Adipose tissue (tissue), 3 donors: Measurements from ENCODE around the gene MOB3B. TPM values are rescaled to one million over a fixed set of nuclear protein-coding genes. Genes with fewer than 3 reads are reported as not detected.

ENCODE experiments used
- H3K27ac ChIP-seq: one replicate; pipeline ENCODE4 v1.5.1; 2013; ENCODE audit warnings: low read depth, low read length
- WGBS, 3 donors: extraction: QIAGEN DNeasy Blood & Tissue Kit; methylation state at CpG; one replicate each; pipeline ENCODE4 v1.1.7; 2013; 5-methylcytosine and 5-hydroxymethylcytosine counted together
- polyA plus RNA-seq, 3 donors: library from polyadenylated mRNA; stranded (reverse); fragments of 200-250 nt; gene quantifications; one replicate each; pipeline ENCODE4 v1.2.3, GENCODE V29; 2013
- donor health status: healthy with polysubstance abuse.
- donor health status: Bipolar disorder and iron deficiency.
- donor health status: healthy.

MOB3B gene
- polyA plus RNA-seq, 3 donors: 1.7 to 3.5 (median 3.3) TPM

- WGBS, 3 donors: 17 to 75% (median 39%) methylated on average over 1 of the region's 1 CpG
- H3K27ac ChIP-seq: no peak overlapping the region
These were observed 38.5 kb downstream of the MOB3B start for GRCh38 chr9:27491154-27491553.

GRCh38 chr9:27489087-27489876 is 40.3 kb downstream of the MOB3B start:
- WGBS, 3 donors: 84 to 91% (median 91%) methylated on average over 5 of the region's 5 CpGs
- no peak overlapping the region for H3K27ac ChIP-seq

- H3K27ac ChIP-seq: no peak overlapping the region
- WGBS, 3 donors: 96 to 100% (median 98%) methylated on average over 1 of the region's 1 CpG
These were observed 41.7 kb downstream of the MOB3B start for GRCh38 chr9:27487927-27488326.

- 44 to 79% (median 58%) methylated on average over 5 of the region's 5 CpGs for WGBS, 3 donors
- H3K27ac ChIP-seq: no peak overlapping the region
These were observed 42.4 kb downstream of the MOB3B start for GRCh38 chr9:27487128-27487640.

GRCh38 chr9:27485158-27485557 is 44.5 kb downstream of the MOB3B start:
- H3K27ac ChIP-seq: no peak overlapping the region
- 88 to 95% (median 92%) methylated on average over 1 of the region's 1 CpG for WGBS, 3 donors

GRCh38 chr9:27483576-27483975 is 46.0 kb downstream of the MOB3B start:
- WGBS, 3 donors: 88 to 94% (median 89%) methylated on average over 6 of the region's 6 CpGs
- no peak overlapping the region for H3K27ac ChIP-seq

- H3K27ac ChIP-seq: no peak overlapping the region
- 80 to 92% (median 85%) methylated on average over 2 of the region's 2 CpGs for WGBS, 3 donors
These were observed 46.9 kb downstream of the MOB3B start for GRCh38 chr9:27482709-27483108.

- no peak overlapping the region for H3K27ac ChIP-seq
- WGBS, 3 donors: 86 to 94% (median 94%) methylated on average over 1 of the region's 1 CpG
These were observed 51.3 kb downstream of the MOB3B start for GRCh38 chr9:27478322-27478721.

GRCh38 chr9:27476870-27477515 is 52.6 kb downstream of the MOB3B start:
- no peak overlapping the region for H3K27ac ChIP-seq
- 93 to 99% (median 96%) methylated on average over 6 of the region's 6 CpGs for WGBS, 3 donors

- no peak overlapping the region for H3K27ac ChIP-seq
These were observed 54.5 kb downstream of the MOB3B start for GRCh38 chr9:27475057-27475595.

GRCh38 chr9:27474305-27474704 is 55.3 kb downstream of the MOB3B start:
- 60 to 91% (median 80%) methylated on average over 1 of the region's 1 CpG for WGBS, 3 donors
- H3K27ac ChIP-seq: no peak overlapping the region

More at GRCh38 chr9:27475057-27475595, 54.5 kb downstream of the MOB3B start:
- 86 to 96% (median 92%) methylated on average over 7 of the region's 7 CpGs for WGBS, 3 donors

- WGBS, 3 donors: 44 to 61% (median 47%) methylated on average over 7 of the region's 7 CpGs
- no peak overlapping the region for H3K27ac ChIP-seq
These were observed 56.5 kb downstream of the MOB3B start for GRCh38 chr9:27473111-27473529.

- H3K27ac ChIP-seq: no peak overlapping the region
- 30 to 85% (median 33%) methylated on average over 5 of the region's 5 CpGs for WGBS, 3 donors
These were observed 57.4 kb downstream of the MOB3B start for GRCh38 chr9:27472195-27472594.

GRCh38 chr9:27471789-27472188 is 57.8 kb downstream of the MOB3B start:
- 61 to 93% (median 63%) methylated on average over 3 of the region's 3 CpGs for WGBS, 3 donors
- H3K27ac ChIP-seq: no peak overlapping the region

GRCh38 chr9:27471366-27471765 is 58.2 kb downstream of the MOB3B start:
- 75 to 95% (median 84%) methylated on average over 5 of the region's 5 CpGs for WGBS, 3 donors
- no peak overlapping the region for H3K27ac ChIP-seq

GRCh38 chr9:27470291-27470856 is 59.2 kb downstream of the MOB3B start:
- H3K27ac ChIP-seq: no peak overlapping the region
- 96 to 98% (median 96%) methylated on average over 6 of the region's 6 CpGs for WGBS, 3 donors

GRCh38 chr9:27469550-27469949 is 60.1 kb downstream of the MOB3B start:
- H3K27ac ChIP-seq: no peak overlapping the region
- WGBS, 3 donors: 92 to 97% (median 92%) methylated on average over 3 of the region's 3 CpGs

- 83 to 85% (median 83%) methylated on average over 5 of the region's 5 CpGs for WGBS, 3 donors
- H3K27ac ChIP-seq: no peak overlapping the region
These were observed 61.0 kb downstream of the MOB3B start for GRCh38 chr9:27468462-27469110.
